Thymus (tissue), 11 donors: Measurements from ENCODE around the gene TRIM33. TPM values are rescaled to one million over a fixed set of nuclear protein-coding genes. Genes with fewer than 3 reads are reported as not detected.
A peak's percentile ranks its signal among the peaks of the same experiment; 100 is the strongest.

Experiments
- DNase-seq, 9 donors: peaks; one replicate each; pipeline ENCODE4 v3.0.0-alpha.2; 2013; ENCODE audit warnings: low spot score in 9 of 9, low read depth in 6 of 9, missing footprints in 1 of 9
- H3K27ac ChIP-seq, 2 donors: one replicate each; pipeline ENCODE4 v1.5.1; 2013; ENCODE audit warnings: control low read depth in 1 of 2, low read depth in 1 of 2, low read length in 1 of 2, mild to moderate bottlenecking in 1 of 2, moderate library complexity in 1 of 2
- H3K27me3 ChIP-seq, 2 donors: one replicate each; pipeline ENCODE4 v1.5.1; 2013; ENCODE audit warnings: low read length in 1 of 2; ENCODE audit not compliant: control insufficient read depth in 2 of 2, insufficient read depth in 1 of 2
- H3K36me3 ChIP-seq, 2 donors: one replicate each; pipeline ENCODE4 v1.5.1; 2013; ENCODE audit warnings: low read length in 1 of 2, mild to moderate bottlenecking in 1 of 2, moderate library complexity in 1 of 2; ENCODE audit not compliant: control insufficient read depth in 2 of 2, insufficient read depth in 2 of 2
- H3K4me1 ChIP-seq, 2 donors: one replicate each; pipeline ENCODE4 v1.5.1; 2013; ENCODE audit warnings: low read length in 2 of 2; ENCODE audit not compliant: control insufficient read depth in 2 of 2, insufficient read depth in 2 of 2
- H3K4me3 ChIP-seq, 2 donors: one replicate each; pipeline ENCODE4 v1.5.1; 2013; ENCODE audit warnings: low read length in 2 of 2, control low read depth in 1 of 2, mild to moderate bottlenecking in 1 of 2
- H3K9me3 ChIP-seq, 2 donors: one replicate each; pipeline ENCODE4 v1.5.1; 2013; ENCODE audit warnings: low read length in 1 of 2, mild to moderate bottlenecking in 1 of 2; ENCODE audit not compliant: control insufficient read depth in 2 of 2, insufficient read depth in 1 of 2
- WGBS: extraction: QIAGEN DNeasy Blood & Tissue Kit; methylation state at CpG from one replicate; pipeline ENCODE4 v1.1.7; 2013; 5-methylcytosine and 5-hydroxymethylcytosine counted together
- polyA plus RNA-seq: library from polyadenylated mRNA; stranded (reverse); fragments of 200-250 nt; gene quantifications from one replicate; pipeline ENCODE4 v1.2.3, GENCODE V29; 2013
- total RNA-seq: library from RNA; stranded (reverse); fragments of 120-200 nt; gene quantifications from one replicate; pipeline ENCODE4 v1.2.4, GENCODE V29; 2013
- donor health status: healthy.

TRIM33 gene
- total and polyA plus RNA-seq, 2 donors: 20.1 to 31.0 TPM

DNA sequence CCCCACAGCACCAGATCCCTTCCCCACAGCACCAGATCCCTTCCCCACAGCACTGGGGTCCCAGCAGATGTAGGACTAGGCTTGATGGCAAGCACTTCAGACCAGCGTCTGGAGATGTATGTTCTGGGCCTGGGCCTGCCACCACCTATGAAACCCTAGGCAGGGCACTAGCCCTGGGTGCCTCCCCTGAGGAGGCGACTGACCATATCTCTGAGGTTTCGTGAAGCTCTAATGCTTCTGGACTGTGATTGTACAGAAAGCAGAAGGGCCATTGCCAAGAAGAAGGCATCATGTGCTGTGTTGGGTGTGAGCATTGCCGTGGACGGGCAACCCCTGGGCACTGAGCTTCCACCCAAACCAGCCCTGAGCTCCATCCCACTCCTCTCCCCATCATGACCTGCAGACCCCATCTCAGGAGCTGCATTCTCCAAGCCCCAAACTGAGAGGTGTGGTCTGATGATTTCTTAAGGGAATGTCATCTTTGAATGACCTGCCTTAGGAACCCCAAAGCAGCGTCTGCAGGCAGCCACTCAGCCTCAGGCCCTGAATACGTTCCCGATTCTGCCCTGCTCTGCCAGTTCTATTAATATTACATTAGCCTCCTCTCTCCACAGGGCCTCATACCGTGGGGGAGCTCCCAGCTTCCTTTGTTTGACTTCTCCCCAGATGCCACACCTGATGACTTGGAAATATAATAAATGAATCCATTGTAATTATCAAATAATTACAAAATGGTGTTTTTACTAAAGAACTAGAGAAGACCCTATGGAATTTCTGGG lies 163.4 kb downstream of the TRIM33 start:
- Histone ChIP-seq H3K9me3 (no peaks in the 10 kb centered on the region), H3K27me3 (peaks cover 0 to 3% of the 10 kb centered on the region in 2 donors), H3K27ac (no peak overlapping the region), H3K4me1 (peaks cover under 1 to 16% of the 10 kb centered on the region in 2 donors), H3K36me3 (no peaks in the 10 kb centered on the region), H3K4me3 (no peak overlapping the region)
- no peak for DNase-seq
- WGBS: 93% methylated on average over 9 of the region's 9 CpGs

DNA sequence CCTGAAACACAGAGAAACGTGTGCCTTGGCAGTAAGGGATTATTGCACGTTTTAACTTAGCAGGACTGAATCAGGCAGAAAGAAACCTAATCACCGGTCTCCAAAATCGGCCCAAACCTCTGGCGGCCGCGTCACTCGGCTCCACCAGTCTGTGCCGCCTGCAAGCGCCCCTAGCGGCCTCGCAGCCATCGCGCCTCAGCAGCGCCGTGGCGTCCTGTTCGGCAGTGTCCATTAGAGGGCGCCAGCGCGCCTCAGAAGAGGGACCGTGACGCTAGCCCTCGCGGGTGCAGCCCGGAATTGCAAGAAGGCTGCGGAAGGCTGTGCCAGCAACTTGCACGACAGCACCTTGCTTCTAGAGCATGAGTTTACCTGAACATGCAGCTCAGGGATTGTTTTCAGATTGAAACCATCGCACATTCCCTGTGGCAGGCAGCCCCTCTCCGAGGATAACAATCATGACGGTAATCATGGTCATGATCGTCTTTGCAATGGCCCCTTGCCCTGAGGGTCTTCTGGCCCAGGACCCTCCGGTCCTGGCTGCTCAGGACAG lies 164.4 kb downstream of the TRIM33 start:
- Histone ChIP-seq H3K36me3 (no peaks in the 10 kb centered on the region), H3K27me3 (peaks cover 0 to 3% of the 10 kb centered on the region in 2 donors), H3K4me1 (peaks cover 8 to 26% of the 10 kb centered on the region in 2 donors), H3K9me3 (no peaks in the 10 kb centered on the region), H3K4me3 (peak overlapping the region; percentile 35 to 41), H3K27ac (no peak overlapping the region)
- 10% methylated on average over 33 of the region's 33 CpGs for WGBS
- peak; percentile 92 to 99 (median 97) for DNase-seq

DNA sequence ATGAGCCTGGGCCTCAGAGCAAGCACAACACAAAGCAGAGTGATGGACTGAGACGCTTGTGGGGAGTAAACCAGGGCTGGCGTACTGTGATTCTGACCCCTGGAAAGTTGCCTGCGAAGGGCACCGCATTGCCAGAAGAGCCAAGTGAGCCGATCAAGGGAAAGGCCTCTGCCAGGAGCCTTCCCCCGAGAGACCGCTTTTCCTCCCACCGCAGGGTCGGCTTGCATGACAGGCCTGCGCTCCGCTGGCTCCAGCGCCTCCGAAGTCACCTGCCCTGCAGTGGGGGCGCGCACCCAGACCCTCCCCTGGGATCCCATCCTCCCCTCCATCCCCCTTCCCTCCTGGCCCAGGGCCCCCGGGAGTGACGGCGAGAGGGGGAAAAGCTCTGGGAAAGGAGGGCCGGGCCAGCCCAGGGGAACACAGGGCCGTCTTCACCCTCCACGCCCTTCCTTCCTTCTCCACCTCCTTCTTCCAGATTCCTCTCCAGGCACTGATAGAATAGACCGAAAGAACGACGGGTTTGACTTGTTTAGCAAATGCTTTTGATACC lies 165.0 kb downstream of the TRIM33 start:
- Histone ChIP-seq H3K4me1 (peaks cover 13 to 32% of the 10 kb centered on the region in 2 donors), H3K4me3 (peak overlapping the region; percentile 35 to 41), H3K36me3 (no peaks in the 10 kb centered on the region), H3K27ac (no peak overlapping the region), H3K27me3 (peaks cover 0 to 3% of the 10 kb centered on the region in 2 donors), H3K9me3 (no peaks in the 10 kb centered on the region)
- WGBS: 34% methylated on average over 24 of the region's 24 CpGs
- peak in 1 of 9 donors; percentile 36 for DNase-seq

DNA sequence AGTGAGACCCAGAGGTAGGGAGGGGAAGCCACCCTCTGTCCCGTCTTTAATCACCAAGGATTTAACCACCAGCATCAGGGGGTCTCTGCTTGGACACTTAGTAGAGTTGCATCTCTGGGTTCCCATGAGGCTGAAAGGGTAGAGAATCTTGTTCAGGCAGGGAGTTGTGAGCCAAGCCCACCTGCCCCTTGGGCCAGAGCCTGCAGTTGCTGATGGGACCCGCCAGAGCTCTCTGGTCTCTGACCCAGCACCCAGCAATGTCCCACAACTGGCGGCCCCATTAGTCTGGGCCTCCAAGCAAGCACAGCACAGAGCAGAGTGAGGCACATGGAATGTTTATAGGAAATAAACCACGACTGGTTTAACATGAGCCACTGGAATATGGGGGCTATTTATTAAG lies 166.3 kb downstream of the TRIM33 start:
- WGBS: 93% methylated on average over 4 of the region's 4 CpGs
- no peak for DNase-seq

More for the DNA sequence above, 166.3 kb downstream of the TRIM33 start:
- H3K9me3 ChIP-seq: no peaks in the 10 kb centered on the region
- no peaks in the 10 kb centered on the region for H3K36me3 ChIP-seq
- H3K27me3 ChIP-seq: peaks cover 0 to 3% of the 10 kb centered on the region in 2 donors
- H3K4me1 ChIP-seq: peaks cover 17 to 43% of the 10 kb centered on the region in 2 donors
- H3K4me3 ChIP-seq: no peak overlapping the region
- no peak overlapping the region for H3K27ac ChIP-seq

Other genes with a start within 250 kb of the TRIM33 start
- 46.3 TPM for gene BCAS2, start 70.4 kb upstream of the TRIM33 start, total RNA-seq
- gene BCAS2, start 70.4 kb upstream of the TRIM33 start, polyA plus RNA-seq: 57.8 TPM
- gene DENND2C, start 158.8 kb upstream of the TRIM33 start, total RNA-seq: 0.47 TPM
- 2.9 TPM for gene DENND2C, start 158.8 kb upstream of the TRIM33 start, polyA plus RNA-seq
- gene AMPD1, start 184.3 kb upstream of the TRIM33 start, total RNA-seq: 0.05 TPM
- gene AMPD1, start 184.3 kb upstream of the TRIM33 start, polyA plus RNA-seq: 0.27 TPM
- gene NRAS, start 205.6 kb upstream of the TRIM33 start, total RNA-seq: 54.7 TPM
- gene NRAS, start 205.6 kb upstream of the TRIM33 start, polyA plus RNA-seq: 33.3 TPM
- 216 TPM for gene CSDE1, start 246.8 kb upstream of the TRIM33 start, total RNA-seq
- 204 TPM for gene CSDE1, start 246.8 kb upstream of the TRIM33 start, polyA plus RNA-seq